ENCODE measurements around the gene CCL22. TPM values are rescaled to one million over a fixed set of nuclear protein-coding genes. Genes with fewer than 3 reads are reported as not detected.

Gene CCL22
- polyA plus RNA-seq, 1 donor = 0.30 TPM

DNA sequence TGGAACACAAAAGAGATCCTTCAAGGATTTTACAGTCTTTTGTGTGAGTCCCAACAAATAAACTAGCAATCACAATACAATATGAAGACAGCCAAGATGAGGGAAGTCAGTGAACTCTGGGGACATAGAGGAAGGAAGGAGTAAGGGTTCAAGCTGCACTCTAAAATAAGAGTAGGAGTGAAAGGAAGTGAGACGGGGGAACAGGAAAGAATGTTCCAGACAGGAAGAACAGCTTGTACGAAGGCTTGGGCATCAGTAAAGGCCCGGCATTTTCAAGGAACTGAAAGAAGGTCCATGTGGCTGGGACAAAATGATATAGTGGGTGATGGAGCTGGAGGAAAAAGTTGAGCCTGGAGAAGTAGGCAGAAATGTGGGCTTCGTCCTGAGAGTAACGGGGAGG lies 50.5 kb downstream of the CCL22 start:
- no peak for DNase-seq
- H3K27me3 ChIP-seq (ENCODE audit: control insufficient read depth, insufficient read depth, low read length) = no peaks in the 10 kb centered on the region
- no peak overlapping the region for H3K4me3 ChIP-seq (ENCODE audit: low read length)
- H3K9me3 ChIP-seq (ENCODE audit: control insufficient read depth, low read depth, low read length) = no peaks in the 10 kb centered on the region
- WGBS (ENCODE audit: insufficient coverage, low lambda C conversion rate) = 86% methylated on average over 2 of the region's 5 CpGs
- H3K4me1 ChIP-seq (ENCODE audit: control insufficient read depth, insufficient read depth, low read length) = no peaks in the 10 kb centered on the region
- H3K36me3 ChIP-seq (ENCODE audit: control insufficient read depth, insufficient read depth, low read length) = no peaks in the 10 kb centered on the region
- no peak overlapping the region for H3K27ac ChIP-seq (ENCODE audit: low read length)

DNA sequence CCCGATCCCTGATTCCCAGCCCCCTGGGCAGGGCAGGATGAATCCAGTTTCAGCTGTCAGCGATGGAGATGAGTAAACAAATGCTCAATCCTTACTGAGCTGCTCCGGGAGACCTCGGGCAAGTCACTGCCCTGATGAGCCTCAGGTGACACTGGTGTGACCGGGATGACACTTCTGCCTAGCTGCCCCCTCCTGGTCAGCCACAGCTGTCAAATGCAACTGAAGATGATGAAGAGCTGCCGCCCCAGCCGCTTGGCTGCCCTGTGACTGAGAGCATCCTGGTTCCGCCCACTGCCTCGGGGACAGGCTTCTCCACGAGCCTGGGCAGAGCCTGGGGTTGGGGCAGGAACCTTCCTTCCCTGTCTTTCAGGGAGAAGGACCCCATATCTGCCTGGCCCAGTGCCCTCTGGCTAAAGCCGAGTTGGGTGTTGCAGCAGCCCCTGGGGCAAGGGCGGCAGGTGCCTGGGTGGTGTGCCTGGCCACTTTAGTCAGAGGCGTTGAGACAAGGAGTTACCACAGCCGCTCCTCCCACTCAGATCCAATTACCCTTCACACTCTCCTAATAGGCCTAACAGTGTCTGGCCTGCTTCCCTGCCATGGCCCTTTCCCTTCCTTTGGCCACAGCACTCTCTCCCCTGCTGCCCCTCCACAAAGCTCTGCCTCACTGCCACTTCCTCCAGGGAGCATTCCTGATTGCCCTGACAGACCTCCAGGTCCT lies 51.4 kb downstream of the CCL22 start:
- H3K27ac ChIP-seq (ENCODE audit: low read length) = no peak overlapping the region
- no peaks in the 10 kb centered on the region for H3K9me3 ChIP-seq (ENCODE audit: control insufficient read depth, low read depth, low read length)

DNA sequence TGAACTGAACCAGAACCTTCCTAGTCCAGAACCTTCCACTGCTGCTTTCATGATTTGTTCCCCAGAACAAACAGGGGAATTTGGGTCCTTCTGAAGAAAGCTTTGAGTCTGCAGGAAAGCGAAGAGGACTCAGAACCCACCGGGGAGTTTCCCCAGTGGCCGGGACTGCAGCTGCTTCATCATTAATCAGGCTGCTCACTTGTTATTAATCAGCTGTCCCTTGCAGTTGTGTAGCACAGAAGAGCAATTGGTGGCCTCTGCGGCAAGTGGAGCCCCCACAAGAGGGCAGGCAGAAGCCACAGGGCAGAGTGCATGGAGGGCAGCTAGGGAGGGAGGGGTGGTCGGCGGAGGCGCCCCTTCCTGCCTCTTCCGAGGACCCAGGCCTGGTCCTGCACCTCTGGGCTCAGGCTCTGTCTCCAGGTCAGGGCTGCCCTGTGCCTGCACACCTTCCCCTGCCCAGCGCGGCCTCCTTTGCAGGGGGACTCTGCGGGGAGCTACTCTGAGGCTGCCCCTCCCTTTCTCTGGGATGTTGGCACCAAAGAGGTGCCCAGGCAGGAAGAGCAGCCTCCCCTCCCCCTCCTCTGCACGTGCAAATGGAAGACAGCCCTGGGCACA lies 52.9 kb downstream of the CCL22 start:
- no peaks in the 10 kb centered on the region for H3K27me3 ChIP-seq (ENCODE audit: control insufficient read depth, insufficient read depth, low read length)
- peaks cover 3% of the 10 kb centered on the region for H3K4me1 ChIP-seq (ENCODE audit: control insufficient read depth, insufficient read depth, low read length)
- no CpG with 5 or more reads among the region's 12 CpGs for WGBS (ENCODE audit: insufficient coverage, low lambda C conversion rate)
- H3K36me3 ChIP-seq (ENCODE audit: control insufficient read depth, insufficient read depth, low read length) = no peaks in the 10 kb centered on the region
- H3K4me3 ChIP-seq (ENCODE audit: low read length) = no peak overlapping the region
- DNase-seq = no peak
- H3K9me3 ChIP-seq (ENCODE audit: control insufficient read depth, low read depth, low read length) = no peaks in the 10 kb centered on the region
- H3K27ac ChIP-seq (ENCODE audit: low read length) = no peak overlapping the region

More for the DNA sequence above, 51.4 kb downstream of the CCL22 start:
- WGBS (ENCODE audit: insufficient coverage, low lambda C conversion rate) = no CpG with 5 or more reads among the region's 14 CpGs
- DNase-seq = no peak
- Histone ChIP-seq H3K36me3 (ENCODE audit: control insufficient read depth, insufficient read depth, low read length) (no peaks in the 10 kb centered on the region), H3K4me3 (ENCODE audit: low read length) (no peak overlapping the region), H3K4me1 (ENCODE audit: control insufficient read depth, insufficient read depth, low read length) (no peaks in the 10 kb centered on the region), H3K27me3 (ENCODE audit: control insufficient read depth, insufficient read depth, low read length) (no peaks in the 10 kb centered on the region)

DNA sequence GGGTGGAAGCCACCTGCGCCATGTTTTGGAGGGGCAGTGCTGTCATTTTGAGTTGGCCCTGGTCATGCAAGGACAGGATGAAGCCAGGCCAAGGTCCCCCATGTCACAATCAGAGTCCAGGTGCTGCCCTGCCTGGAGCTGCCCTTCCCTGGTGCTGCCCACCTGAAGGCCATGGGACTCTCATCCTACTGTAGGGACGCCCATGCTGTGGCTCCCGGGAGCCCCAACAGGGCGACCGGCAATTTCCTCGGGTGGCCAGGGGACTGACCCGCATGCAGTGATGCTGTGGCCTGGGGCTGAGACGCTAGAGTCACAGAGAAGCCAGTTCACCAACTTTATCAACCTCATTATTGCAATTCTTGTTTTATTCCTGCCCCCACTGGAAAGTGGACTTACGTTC lies 54.0 kb downstream of the CCL22 start:
- Histone ChIP-seq H3K4me1 (ENCODE audit: control insufficient read depth, insufficient read depth, low read length) (peaks cover 9% of the 10 kb centered on the region), H3K4me3 (ENCODE audit: low read length) (no peak overlapping the region), H3K9me3 (ENCODE audit: control insufficient read depth, low read depth, low read length) (no peaks in the 10 kb centered on the region), H3K27me3 (ENCODE audit: control insufficient read depth, insufficient read depth, low read length) (no peaks in the 10 kb centered on the region), H3K27ac (ENCODE audit: low read length) (no peak overlapping the region), H3K36me3 (ENCODE audit: control insufficient read depth, insufficient read depth, low read length) (no peaks in the 10 kb centered on the region)
- no CpG with 5 or more reads among the region's 9 CpGs for WGBS (ENCODE audit: insufficient coverage, low lambda C conversion rate)
- no peak for DNase-seq

DNA sequence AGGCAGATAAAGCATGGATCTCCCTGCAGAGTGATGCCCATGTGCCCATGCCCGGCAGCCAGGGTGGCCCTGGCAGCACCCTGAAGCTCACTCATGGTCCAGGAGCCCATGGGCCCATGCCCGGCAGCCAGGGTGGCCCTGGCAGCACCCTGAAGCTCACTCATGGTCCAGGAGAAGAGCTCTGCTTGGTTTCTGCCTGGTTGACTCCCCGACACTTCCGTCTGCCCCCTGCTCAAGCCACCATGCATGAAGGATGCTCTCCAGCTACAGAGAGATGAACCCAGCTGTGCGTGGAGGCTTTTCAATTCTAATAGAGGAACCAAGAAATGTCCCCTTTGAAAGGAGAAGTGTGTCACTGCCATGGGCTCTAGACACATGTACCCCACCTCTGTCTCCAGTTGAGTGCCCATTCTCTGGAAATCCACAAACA lies 54.7 kb downstream of the CCL22 start:
- Histone ChIP-seq H3K27me3 (ENCODE audit: control insufficient read depth, insufficient read depth, low read length) (no peaks in the 10 kb centered on the region), H3K36me3 (ENCODE audit: control insufficient read depth, insufficient read depth, low read length) (no peaks in the 10 kb centered on the region), H3K27ac (ENCODE audit: low read length) (no peak overlapping the region), H3K9me3 (ENCODE audit: control insufficient read depth, low read depth, low read length) (no peaks in the 10 kb centered on the region), H3K4me3 (ENCODE audit: low read length) (no peak overlapping the region), H3K4me1 (ENCODE audit: control insufficient read depth, insufficient read depth, low read length) (peaks cover 9% of the 10 kb centered on the region)
- no CpG with 5 or more reads among the region's 5 CpGs for WGBS (ENCODE audit: insufficient coverage, low lambda C conversion rate)
- DNase-seq = no peak

DNA sequence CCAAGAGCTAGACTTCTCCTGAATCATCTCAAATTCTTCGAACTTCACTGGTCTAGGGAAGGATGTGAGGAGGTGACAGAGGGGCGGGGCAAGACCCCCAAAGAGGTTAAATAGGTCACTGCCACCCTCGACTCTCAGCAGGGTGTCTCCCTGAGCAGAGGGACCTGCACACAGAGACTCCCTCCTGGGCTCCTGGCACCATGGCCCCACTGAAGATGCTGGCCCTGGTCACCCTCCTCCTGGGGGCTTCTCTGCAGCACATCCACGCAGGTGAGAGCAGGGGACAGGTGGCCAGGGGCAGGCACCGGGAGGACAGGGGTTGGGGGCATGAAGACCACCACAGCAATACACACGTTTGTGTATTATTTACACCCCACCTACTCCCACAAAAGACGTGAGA lies 55.1 kb downstream of the CCL22 start:
- no peaks in the 10 kb centered on the region for H3K36me3 ChIP-seq (ENCODE audit: control insufficient read depth, insufficient read depth, low read length)
- WGBS (ENCODE audit: insufficient coverage, low lambda C conversion rate) = no CpG with 5 or more reads among the region's 7 CpGs

More for the DNA sequence above, 55.1 kb downstream of the CCL22 start:
- H3K27ac ChIP-seq (ENCODE audit: low read length) = no peak overlapping the region
- no peak for DNase-seq
- H3K4me1 ChIP-seq (ENCODE audit: control insufficient read depth, insufficient read depth, low read length) = peaks cover 12% of the 10 kb centered on the region
- no peaks in the 10 kb centered on the region for H3K27me3 ChIP-seq (ENCODE audit: control insufficient read depth, insufficient read depth, low read length)
- no peak overlapping the region for H3K4me3 ChIP-seq (ENCODE audit: low read length)
- H3K9me3 ChIP-seq (ENCODE audit: control insufficient read depth, low read depth, low read length) = no peaks in the 10 kb centered on the region

Other genes starting within 250 kb of the CCL22 start
- 99.4 TPM for gene PSME3IP1, start 172.7 kb upstream of the CCL22 start, polyA plus RNA-seq
- gene RSPRY1, start 172.5 kb upstream of the CCL22 start, polyA plus RNA-seq = 44.3 TPM
- gene ARL2BP, start 113.5 kb upstream of the CCL22 start, polyA plus RNA-seq = 44.5 TPM
- gene PLLP, start 74.1 kb upstream of the CCL22 start, polyA plus RNA-seq = 117 TPM
- 30.6 TPM for gene CX3CL1, start 13.7 kb downstream of the CCL22 start, polyA plus RNA-seq
- gene CCL17, start 46.0 kb downstream of the CCL22 start, polyA plus RNA-seq = 0.30 TPM
- 52.8 TPM for gene CIAPIN1, start 88.6 kb downstream of the CCL22 start, polyA plus RNA-seq
- gene COQ9, start 88.7 kb downstream of the CCL22 start, polyA plus RNA-seq = 73.0 TPM
- gene POLR2C, start 103.9 kb downstream of the CCL22 start, polyA plus RNA-seq = 76.6 TPM
- 113 TPM for gene DOK4, start 127.7 kb downstream of the CCL22 start, polyA plus RNA-seq
- 5.6 TPM for gene CCDC102A, start 177.8 kb downstream of the CCL22 start, polyA plus RNA-seq
- 9.1 TPM for gene ADGRG5, start 183.9 kb downstream of the CCL22 start, polyA plus RNA-seq

All from large intestine (tissue), 3 donors.